ENCODE measurements around the gene PLAC8. TPM values are rescaled to one million over a fixed set of nuclear protein-coding genes. Genes with fewer than 3 reads are reported as not detected.
"Not testable (repeated sequence)": the region's sequence is repeated elsewhere in the genome, so short reads cannot be mapped to it uniquely, and the experiment has no call there.

PLAC8 gene
- polyA plus RNA-seq, 3 donors: 114 to 626 (median 170) TPM

GRCh38 chr4:83062739-83063138, 51.8 kb downstream of the PLAC8 start:
- Histone ChIP-seq H3K9ac (ENCODE audit: insufficient read depth, low read length, poor library complexity, severe bottlenecking) (no peak overlapping the region), H3K27ac (ENCODE audit: low read depth in 1 of 2, low read length in 2 of 2) (no peak overlapping the region), H3K36me3 (replicated peaks in 1 of 2; ENCODE audit: control insufficient read depth in 1 of 2, insufficient read depth in 2 of 2, low read length in 2 of 2) (peaks cover 57 to 84% of the 10 kb centered on the region in 2 donors), H3K79me2 (ENCODE audit: insufficient read depth, low read length) (no peaks in the 10 kb centered on the region), H2AFZ (ENCODE audit: insufficient read depth, low read depth, low read length, poor library complexity, severe bottlenecking) (no peak overlapping the region), H3K4me2 (replicated peaks; ENCODE audit: extremely low read depth, low read length, poor library complexity, severe bottlenecking) (no peak overlapping the region), H4K20me1 (ENCODE audit: insufficient read depth, low read length) (no peaks in the 10 kb centered on the region), H3K4me1 (ENCODE audit: control insufficient read depth in 1 of 2, insufficient read depth in 2 of 2, low read length in 2 of 2) (no peaks in the 10 kb centered on the region), H3K9me3 (replicated peaks in 1 of 2; ENCODE audit: control insufficient read depth in 1 of 2, insufficient read depth in 1 of 2, low read length in 2 of 2) (no peaks in the 10 kb centered on the region), H3K4me3 (replicated peaks in 1 of 3; ENCODE audit: low read depth in 2 of 3, low read length in 3 of 3) (no peak overlapping the region), H3K27me3 (ENCODE audit: control insufficient read depth in 2 of 2, insufficient read depth in 2 of 2, low read length in 2 of 2) (no peaks in the 10 kb centered on the region)
- Mint-ChIP-seq H3K4me3 (no peak overlapping the region), H3K9me3 (no peaks in the 10 kb centered on the region), H3K4me1 (peaks cover 6% of the 10 kb centered on the region), H3K27ac (no peak overlapping the region), H3K36me3 (peaks cover 53 to 82% of the 10 kb centered on the region in 2 donors), H3K27me3 (ENCODE audit: low read depth in 3 of 3) (no peaks in the 10 kb centered on the region)
- intact Hi-C loops (cut with micrococcal nuclease): no loop called here
- WGBS (ENCODE audit: insufficient coverage): 87% methylated on average over 3 of the region's 4 CpGs
- no peak for DNase-seq
- no peak for TF ChIP-seq CTCF (IDR thresholded peaks at IDR 0.05)

GRCh38 chr4:83054928-83055327, 59.6 kb downstream of the PLAC8 start:
- no peak overlapping the region for H2AFZ ChIP-seq (ENCODE audit: insufficient read depth, low read depth, low read length, poor library complexity, severe bottlenecking)
- no peaks in the 10 kb centered on the region for H3K27me3 ChIP-seq (ENCODE audit: control insufficient read depth in 2 of 2, insufficient read depth in 2 of 2, low read length in 2 of 2)
- Mint-ChIP-seq H3K4me3 (no peak overlapping the region), H3K27me3 (ENCODE audit: low read depth in 3 of 3) (no peaks in the 10 kb centered on the region), H3K36me3 (peaks cover 51 to 69% of the 10 kb centered on the region in 2 donors), H3K4me1 (no peaks in the 10 kb centered on the region), H3K9me3 (no peaks in the 10 kb centered on the region), H3K27ac (no peak overlapping the region)
- DNase-seq: no peak
- H3K9me3 ChIP-seq (replicated peaks in 1 of 2; ENCODE audit: control insufficient read depth in 1 of 2, insufficient read depth in 1 of 2, low read length in 2 of 2): no peaks in the 10 kb centered on the region
- no peak overlapping the region for H3K27ac ChIP-seq (ENCODE audit: low read depth in 1 of 2, low read length in 2 of 2)
- H3K9ac ChIP-seq (ENCODE audit: insufficient read depth, low read length, poor library complexity, severe bottlenecking): no peak overlapping the region
- no peak overlapping the region for H3K4me2 ChIP-seq (replicated peaks; ENCODE audit: extremely low read depth, low read length, poor library complexity, severe bottlenecking)
- TF ChIP-seq CTCF (IDR thresholded peaks at IDR 0.05): no peak
- peaks cover 48 to 72% of the 10 kb centered on the region in 2 donors for H3K36me3 ChIP-seq (replicated peaks in 1 of 2; ENCODE audit: control insufficient read depth in 1 of 2, insufficient read depth in 2 of 2, low read length in 2 of 2)
- no peak overlapping the region for H3K4me3 ChIP-seq (replicated peaks in 1 of 3; ENCODE audit: low read depth in 2 of 3, low read length in 3 of 3)
- no peaks in the 10 kb centered on the region for H3K79me2 ChIP-seq (ENCODE audit: insufficient read depth, low read length)
- no peaks in the 10 kb centered on the region for H4K20me1 ChIP-seq (ENCODE audit: insufficient read depth, low read length)
- intact Hi-C loops (cut with micrococcal nuclease): no loop called here
- no peaks in the 10 kb centered on the region for H3K4me1 ChIP-seq (ENCODE audit: control insufficient read depth in 1 of 2, insufficient read depth in 2 of 2, low read length in 2 of 2)

- H3K4me1 ChIP-seq (ENCODE audit: control insufficient read depth in 1 of 2, insufficient read depth in 2 of 2, low read length in 2 of 2); H3K9ac ChIP-seq (ENCODE audit: insufficient read depth, low read length, poor library complexity, severe bottlenecking); H3K9me3 ChIP-seq (replicated peaks in 1 of 2; ENCODE audit: control insufficient read depth in 1 of 2, insufficient read depth in 1 of 2, low read length in 2 of 2); H3K4me3 Mint-ChIP-seq; intact Hi-C loops (cut with micrococcal nuclease); H3K27ac ChIP-seq (ENCODE audit: low read depth in 1 of 2, low read length in 2 of 2); H3K4me2 ChIP-seq (replicated peaks; ENCODE audit: extremely low read depth, low read length, poor library complexity, severe bottlenecking); H3K27me3 Mint-ChIP-seq (ENCODE audit: low read depth in 3 of 3); DNase-seq; H3K4me3 ChIP-seq (replicated peaks in 1 of 3; ENCODE audit: low read depth in 2 of 3, low read length in 3 of 3); H4K20me1 ChIP-seq (ENCODE audit: insufficient read depth, low read length); H3K4me1 Mint-ChIP-seq; H3K9me3 Mint-ChIP-seq; H3K27me3 ChIP-seq (ENCODE audit: control insufficient read depth in 2 of 2, insufficient read depth in 2 of 2, low read length in 2 of 2); H2AFZ ChIP-seq (ENCODE audit: insufficient read depth, low read depth, low read length, poor library complexity, severe bottlenecking): not testable (repeated sequence)
- Mint-ChIP-seq H3K36me3 (peaks cover 41 to 47% of the 10 kb centered on the region in 2 donors), H3K27ac (peak overlapping the region in 2 of 7 donors; percentile 28 to 63)
- H3K79me2 ChIP-seq (ENCODE audit: insufficient read depth, low read length): peaks cover 14% of the 10 kb centered on the region
- WGBS (ENCODE audit: insufficient coverage): 59% methylated on average over 8 of the region's 8 CpGs
- H3K36me3 ChIP-seq (replicated peaks in 1 of 2; ENCODE audit: control insufficient read depth in 1 of 2, insufficient read depth in 2 of 2, low read length in 2 of 2): peaks cover 26 to 47% of the 10 kb centered on the region in 2 donors
Observed at GRCh38 chr4:83048781-83049180, 65.7 kb downstream of the PLAC8 start.

Data from CD14-positive monocyte (primary cell).